ENCODE measurements around the gene ESRRA. TPM values are rescaled to one million over a fixed set of nuclear protein-coding genes. Genes with fewer than 3 reads are reported as not detected.

ESRRA gene
- polyA plus RNA-seq = 10 to 100 TPM; 30.1 to 58.1 (median 49.6) TPM

DNA sequence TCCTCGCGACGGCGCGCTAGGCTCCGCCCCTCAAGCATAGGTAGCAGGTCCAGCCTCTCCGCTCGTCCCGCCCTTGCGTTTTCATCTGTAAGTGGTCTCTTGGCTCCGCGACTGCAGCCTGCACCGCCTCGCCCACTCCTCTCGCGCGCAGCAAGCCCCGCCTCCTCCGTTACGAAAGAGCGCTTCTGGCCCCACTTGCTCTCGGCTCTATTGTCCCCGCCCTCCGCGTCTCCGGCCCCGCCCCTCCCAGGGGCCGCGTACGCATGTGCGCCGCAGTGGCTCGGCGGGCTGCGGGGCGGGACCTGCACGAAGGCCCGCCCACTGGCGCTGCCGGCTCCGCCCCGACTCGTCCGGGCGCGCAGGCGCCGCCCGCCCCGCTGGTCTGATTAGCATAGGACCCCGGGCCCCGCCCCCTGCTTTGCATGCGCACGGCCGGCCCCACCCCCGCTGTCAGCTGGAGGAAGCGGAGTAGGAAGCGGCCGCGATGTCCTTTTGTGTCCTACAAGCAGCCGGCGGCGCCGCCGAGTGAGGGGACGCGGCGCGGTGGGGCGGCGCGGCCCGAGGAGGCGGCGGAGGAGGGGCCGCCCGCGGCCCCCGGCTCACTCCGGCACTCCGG, at the start of gene ESRRA:
Gene ESRRA, plus strand, starts transcription at position 450 of the 616 bp plus-strand sequence. CDS start 1,656 bp downstream, outside the sequence.
- peak within 1 kb of the TSS; percentile 59 for H3K27ac ChIP-seq (ENCODE audit: low read depth, low read length)
- 0 to 1% (median 0%) methylated on average over 52 to 81 of the region's 81 CpGs for WGBS, 3 donors

DNA sequence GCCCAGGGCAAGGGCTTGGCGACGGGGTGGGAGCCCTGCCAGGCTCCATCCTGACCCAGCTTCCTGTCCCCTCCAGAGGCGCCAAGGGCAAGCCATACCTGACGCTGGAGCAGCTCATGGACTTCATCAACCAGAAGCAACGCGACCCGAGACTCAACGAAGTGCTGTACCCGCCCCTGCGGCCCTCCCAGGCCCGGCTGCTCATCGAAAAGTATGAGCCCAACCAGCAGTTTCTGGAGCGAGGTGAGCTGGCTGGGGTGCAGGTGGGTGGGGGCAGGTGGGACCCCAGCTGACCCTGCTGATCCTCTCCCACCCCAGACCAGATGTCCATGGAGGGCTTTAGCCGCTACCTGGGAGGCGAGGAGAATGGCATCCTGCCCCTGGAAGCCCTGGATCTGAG, 49.0 kb upstream of the ESRRA start:
- 86 to 88% (median 86%) methylated on average over 15 of the region's 15 CpGs for WGBS, 3 donors
- no peak overlapping the region for H3K27ac ChIP-seq (ENCODE audit: low read depth, low read length)

DNA sequence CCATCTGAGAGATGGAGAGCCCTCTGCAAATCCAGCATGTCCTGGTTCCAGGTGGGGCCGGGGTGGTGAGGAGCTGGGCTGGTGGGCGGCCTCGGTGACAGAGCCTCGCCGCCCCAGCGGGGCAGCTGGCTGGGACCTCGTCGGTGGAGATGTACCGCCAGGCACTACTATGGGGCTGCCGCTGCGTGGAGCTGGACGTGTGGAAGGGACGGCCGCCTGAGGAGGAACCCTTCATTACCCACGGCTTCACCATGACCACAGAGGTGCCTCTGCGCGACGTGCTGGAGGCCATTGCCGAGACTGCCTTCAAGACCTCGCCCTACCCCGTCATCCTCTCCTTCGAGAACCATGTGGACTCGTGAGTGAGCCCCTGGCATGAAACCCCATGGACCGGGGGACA, 47.0 kb upstream of the ESRRA start:
- 92 to 93% (median 93%) methylated on average over 21 to 24 of the region's 24 CpGs for WGBS, 3 donors
- H3K27ac ChIP-seq (ENCODE audit: low read depth, low read length) = no peak overlapping the region

DNA sequence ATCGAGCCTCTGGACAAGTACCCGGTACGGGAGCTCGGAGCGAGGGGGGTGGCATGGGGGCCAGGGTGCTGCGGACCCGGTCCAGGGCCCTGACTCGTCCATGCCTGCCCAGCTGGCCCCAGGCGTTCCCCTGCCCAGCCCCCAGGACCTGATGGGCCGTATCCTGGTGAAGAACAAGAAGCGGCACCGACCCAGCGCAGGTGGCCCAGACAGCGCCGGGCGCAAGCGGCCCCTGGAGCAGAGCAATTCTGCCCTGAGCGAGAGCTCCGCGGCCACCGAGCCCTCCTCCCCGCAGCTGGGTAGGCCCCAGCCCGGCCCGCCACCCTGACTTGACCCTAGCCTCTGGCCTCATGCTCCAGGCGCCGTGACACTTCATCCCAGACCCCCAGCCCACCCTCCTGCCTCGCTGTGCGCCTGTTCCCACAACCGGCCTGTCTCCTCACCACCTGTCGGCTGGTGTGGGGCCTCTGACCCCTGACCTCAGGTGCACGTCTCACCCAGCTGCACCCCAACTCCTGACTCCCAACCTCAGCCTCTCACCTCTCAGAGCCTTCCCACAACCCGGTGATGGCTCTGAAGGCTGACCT, 46.3 kb upstream of the ESRRA start:
- H3K27ac ChIP-seq (ENCODE audit: low read depth, low read length) = no peak overlapping the region
- 91 to 96% (median 92%) methylated on average over 16 to 32 of the region's 32 CpGs for WGBS, 3 donors

DNA sequence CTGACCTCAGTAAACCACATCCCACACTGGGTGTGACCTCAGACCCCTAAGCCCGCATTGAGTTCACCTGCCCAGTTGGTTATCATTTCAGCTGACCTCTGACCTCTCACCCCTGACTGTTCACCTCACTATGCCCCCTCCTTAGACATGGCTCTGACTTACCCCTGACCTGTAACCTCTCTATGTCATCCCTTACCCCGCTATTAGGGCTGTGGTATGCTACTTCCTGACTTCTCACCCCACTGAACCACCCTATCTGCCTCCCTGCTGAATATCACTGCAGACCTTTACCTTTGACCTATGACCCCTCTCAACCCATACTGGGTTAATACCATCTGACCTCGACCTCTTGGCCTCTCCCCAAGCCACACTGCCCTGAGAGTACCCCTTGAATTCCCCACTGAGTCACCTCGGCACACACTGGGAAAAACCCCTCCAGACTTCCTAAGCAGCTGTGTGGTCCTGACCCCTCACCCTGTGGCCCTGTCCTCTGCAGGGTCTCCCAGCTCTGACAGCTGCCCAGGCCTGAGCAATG, 45.7 kb upstream of the ESRRA start:
- WGBS, 3 donors = 83 to 85% (median 84%) methylated on average over 4 of the region's 4 CpGs
- H3K27ac ChIP-seq (ENCODE audit: low read depth, low read length) = no peak overlapping the region

DNA sequence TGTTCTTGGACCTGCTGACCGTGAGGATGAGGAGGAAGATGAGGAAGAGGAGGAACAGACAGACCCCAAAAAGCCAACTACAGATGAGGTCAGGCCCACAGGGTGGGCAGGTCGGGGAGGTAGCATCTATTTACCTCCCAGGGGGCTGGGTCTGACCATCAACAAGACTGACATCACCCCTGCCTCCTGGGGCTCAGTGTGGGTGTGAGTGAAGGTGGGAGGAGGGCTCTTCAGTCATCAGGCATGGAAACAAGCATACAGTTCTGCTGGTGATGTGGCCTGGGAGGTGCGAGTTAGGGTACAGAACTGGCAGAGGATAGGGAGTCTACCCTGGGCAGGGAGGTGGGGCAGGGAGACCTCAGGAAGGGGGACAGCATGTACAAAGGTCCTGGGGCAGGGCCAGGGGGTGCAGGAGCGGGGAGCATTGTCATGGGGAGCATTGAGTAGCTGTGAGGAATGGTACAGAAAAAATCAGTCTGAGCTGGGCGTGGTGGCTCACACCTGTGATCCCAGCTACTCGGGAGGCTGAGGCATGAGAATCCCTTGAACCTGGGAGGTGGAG, 45.1 kb upstream of the ESRRA start:
- 89 to 95% (median 92%) methylated on average over 6 of the region's 6 CpGs for WGBS, 3 donors
- H3K27ac ChIP-seq (ENCODE audit: low read depth, low read length) = no peak overlapping the region

DNA sequence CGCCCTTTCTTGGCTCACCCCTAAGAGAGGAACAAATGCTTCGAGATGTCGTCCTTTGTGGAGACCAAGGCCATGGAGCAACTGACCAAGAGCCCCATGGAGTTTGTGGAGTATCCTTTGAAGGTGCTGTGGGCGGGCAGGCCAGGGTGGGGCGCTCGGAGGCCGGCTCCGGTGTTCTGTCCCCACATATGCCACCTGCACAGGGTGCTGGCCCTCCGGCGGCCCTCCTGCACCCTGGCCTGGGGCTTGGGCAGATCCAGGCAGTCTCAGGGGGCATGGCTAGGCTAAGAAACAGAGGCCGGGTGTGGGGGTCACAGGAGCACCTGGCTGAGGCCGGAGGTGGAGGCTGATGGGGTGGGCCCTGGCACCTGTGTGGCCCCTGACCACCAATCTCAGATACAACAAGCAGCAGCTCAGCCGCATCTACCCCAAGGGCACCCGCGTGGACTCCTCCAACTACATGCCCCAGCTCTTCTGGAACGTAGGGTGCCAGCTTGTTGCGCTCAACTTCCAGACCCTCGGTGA, 43.7 kb upstream of the ESRRA start:
- WGBS, 3 donors = 90 to 93% (median 92%) methylated on average over 18 of the region's 18 CpGs
- H3K27ac ChIP-seq (ENCODE audit: low read depth, low read length) = no peak overlapping the region

DNA sequence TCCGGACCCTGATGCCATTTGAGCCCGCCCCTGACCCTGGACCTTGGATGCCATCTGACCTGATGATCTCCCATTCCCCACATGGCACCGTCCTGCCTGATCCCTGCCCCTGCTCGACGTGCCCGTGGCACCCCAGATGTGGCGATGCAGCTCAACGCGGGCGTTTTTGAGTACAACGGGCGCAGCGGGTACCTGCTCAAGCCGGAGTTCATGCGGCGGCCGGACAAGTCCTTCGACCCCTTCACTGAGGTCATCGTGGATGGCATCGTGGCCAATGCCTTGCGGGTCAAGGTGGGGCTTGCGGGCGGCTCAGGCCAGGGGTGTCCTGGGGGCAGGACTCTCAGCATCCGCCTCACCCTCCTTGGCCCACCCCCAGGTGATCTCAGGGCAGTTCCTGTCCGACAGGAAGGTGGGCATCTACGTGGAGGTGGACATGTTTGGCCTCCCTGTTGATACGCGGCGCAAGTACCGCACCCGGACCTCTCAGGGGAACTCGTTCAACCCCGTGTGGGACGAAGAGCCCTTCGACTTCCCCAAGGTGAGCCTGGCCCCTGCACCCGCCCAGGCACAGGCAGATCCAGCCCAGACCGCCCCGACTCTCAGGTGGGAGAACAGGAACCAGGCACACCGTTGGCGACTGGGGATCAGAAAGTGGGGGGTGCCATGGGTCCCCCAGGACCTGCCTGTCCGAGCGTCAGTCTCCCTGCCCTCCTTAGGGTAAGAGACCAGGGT, 42.9 kb upstream of the ESRRA start:
- 92 to 94% (median 94%) methylated on average over 40 to 42 of the region's 42 CpGs for WGBS, 3 donors
- H3K27ac ChIP-seq (ENCODE audit: low read depth, low read length) = no peak overlapping the region

DNA sequence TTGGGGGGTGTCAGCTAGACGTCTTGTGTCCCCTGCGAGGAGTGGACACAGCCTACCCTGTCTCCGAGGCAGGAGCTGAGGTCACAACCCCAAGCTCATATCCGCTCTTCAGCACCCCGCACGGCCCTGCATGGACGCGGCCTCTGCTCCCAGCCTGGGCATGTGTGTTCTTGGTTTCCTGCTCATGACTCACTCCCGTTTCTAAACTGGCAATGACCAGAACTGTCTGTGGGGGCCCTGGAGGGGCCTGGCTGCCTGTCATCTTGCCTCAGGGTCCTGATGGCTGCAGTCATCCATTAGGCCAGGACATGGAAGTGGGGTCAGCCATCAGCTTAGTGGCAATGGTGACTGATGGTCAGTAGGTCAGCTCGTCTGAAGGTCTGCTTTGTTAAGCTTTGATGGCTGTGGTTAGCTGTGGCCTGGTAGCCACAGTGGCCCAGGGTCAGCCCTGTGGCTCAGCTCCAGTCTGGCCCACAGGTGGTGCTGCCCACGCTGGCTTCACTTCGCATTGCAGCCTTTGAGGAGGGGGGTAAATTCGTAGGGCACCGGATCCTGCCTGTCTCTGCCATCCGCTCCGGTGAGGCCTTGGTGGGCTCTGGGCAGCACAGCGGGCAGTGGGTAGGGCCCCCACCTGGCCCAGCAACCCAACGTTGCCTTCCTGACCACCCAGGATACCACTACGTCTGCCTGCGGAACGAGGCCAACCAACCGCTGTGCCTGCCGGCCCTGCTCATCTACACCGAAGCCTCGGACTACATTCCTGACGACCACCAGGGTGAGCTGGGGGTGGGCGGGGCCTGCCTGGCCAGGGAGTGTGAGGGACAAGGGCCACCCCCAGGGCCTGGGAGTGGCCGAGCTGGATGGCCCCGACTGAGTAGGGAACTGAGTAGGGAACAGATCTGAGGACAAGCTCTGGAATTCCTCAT, 42.0 kb upstream of the ESRRA start:
- no peak overlapping the region for H3K27ac ChIP-seq (ENCODE audit: low read depth, low read length)
- WGBS, 3 donors = 84 to 90% (median 86%) methylated on average over 29 of the region's 29 CpGs

DNA sequence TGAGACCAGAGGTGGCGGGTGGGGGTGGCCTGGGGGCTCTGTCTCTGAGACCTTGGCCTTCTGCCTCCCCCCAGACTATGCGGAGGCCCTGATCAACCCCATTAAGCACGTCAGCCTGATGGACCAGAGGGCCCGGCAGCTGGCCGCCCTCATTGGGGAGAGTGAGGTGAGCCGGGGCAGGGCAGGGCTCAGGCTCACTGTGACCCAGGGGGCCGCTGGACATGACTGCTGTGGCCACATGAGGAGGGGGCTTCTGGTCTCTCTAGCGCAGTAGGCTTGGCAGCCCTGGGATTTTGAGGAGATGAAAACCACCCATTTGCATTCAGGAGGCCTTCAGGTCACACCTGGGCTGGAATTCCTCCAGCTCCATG, 41.4 kb upstream of the ESRRA start:
- 92 to 98% (median 95%) methylated on average over 8 of the region's 8 CpGs for WGBS, 3 donors
- no peak overlapping the region for H3K27ac ChIP-seq (ENCODE audit: low read depth, low read length)

DNA sequence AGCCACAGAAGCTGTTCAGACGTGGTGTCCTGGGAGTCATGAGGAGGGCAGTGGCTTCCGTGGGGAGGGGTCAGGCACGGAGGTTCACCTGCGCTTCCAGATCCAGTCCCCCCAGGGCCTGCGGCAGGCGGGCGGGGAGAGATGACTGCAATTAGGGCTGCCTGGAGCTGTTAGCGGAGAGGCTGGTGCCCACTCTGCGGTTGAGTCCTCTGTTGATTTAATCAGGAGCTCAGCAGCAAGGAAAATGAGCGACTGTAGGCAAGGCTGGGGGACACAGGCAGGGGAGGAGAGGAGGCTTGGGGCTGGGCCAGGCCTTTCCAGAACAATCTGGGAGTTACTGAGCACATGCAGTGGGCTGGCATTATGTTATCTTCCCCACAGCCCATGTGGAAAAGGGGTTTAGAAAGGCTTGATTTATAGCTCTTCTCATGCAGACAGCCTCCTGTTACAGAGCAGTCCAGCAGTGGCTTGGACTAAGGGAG, 40.9 kb upstream of the ESRRA start:
- 87 to 91% (median 87%) methylated on average over 10 of the region's 10 CpGs for WGBS, 3 donors
- no peak overlapping the region for H3K27ac ChIP-seq (ENCODE audit: low read depth, low read length)

DNA sequence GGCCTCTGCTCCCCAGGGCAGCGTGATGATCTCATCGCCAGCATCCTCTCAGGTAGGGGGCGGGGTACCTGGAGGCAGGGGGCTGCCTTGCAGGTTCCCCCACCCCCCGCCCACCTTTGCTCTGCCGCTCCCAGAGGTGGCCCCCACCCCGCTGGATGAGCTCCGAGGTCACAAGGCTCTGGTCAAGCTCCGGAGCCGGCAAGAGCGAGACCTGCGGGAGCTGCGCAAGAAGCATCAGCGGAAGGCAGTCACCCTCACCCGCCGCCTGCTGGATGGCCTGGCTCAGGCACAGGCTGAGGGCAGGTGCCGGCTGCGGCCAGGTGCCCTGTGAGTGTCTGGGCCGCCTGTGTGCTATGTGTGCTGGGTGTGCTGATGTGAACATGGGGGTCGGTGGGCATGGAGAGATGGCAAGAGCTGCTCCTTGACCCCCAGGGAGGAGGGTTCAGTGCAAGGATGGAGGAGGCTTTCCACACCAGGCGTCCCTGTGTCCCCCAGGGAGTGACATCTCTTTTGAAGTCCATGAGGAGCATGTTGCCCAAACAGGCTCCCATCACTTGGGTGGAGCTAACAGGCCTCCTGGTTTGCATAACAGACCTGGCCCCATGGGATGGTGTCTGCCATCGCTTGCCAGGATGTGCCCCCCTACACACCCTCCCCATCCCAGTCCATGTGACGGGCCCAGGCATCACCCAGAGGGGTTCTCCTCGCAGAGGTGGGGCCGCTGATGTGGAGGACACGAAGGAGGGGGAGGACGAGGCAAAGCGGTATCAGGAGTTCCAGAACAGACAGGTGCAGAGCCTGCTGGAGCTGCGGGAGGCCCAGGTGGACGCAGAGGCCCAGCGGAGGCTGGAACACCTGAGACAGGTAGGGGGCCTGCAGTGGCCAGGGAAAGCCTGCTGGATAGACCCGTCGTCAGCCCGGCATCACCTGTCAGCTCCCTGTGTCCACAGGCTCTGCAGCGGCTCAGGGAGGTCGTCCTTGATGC, 39.9 kb upstream of the ESRRA start:
- no peak overlapping the region for H3K27ac ChIP-seq (ENCODE audit: low read depth, low read length)
- 91 to 94% (median 92%) methylated on average over 33 to 35 of the region's 35 CpGs for WGBS, 3 donors

DNA sequence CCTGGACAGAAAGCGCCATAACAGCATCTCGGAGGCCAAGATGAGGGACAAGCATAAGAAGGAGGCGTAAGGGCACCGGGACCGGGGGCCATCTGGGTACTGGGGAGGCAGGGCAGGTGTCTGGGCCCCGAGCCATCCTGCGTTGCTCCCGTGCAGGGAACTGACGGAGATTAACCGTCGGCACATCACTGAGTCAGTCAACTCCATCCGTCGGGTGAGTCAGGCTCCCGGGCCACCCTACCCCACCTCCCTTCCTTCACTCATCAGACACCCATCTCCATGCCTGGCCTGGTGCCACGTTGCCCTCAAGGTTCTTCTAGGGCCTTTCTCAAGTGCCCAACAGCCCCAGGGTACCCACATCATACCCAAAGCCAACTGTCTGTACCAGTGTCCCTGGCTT, 39.0 kb upstream of the ESRRA start:
- no peak overlapping the region for H3K27ac ChIP-seq (ENCODE audit: low read depth, low read length)
- WGBS, 3 donors = 87 to 94% (median 92%) methylated on average over 15 of the region's 15 CpGs

DNA sequence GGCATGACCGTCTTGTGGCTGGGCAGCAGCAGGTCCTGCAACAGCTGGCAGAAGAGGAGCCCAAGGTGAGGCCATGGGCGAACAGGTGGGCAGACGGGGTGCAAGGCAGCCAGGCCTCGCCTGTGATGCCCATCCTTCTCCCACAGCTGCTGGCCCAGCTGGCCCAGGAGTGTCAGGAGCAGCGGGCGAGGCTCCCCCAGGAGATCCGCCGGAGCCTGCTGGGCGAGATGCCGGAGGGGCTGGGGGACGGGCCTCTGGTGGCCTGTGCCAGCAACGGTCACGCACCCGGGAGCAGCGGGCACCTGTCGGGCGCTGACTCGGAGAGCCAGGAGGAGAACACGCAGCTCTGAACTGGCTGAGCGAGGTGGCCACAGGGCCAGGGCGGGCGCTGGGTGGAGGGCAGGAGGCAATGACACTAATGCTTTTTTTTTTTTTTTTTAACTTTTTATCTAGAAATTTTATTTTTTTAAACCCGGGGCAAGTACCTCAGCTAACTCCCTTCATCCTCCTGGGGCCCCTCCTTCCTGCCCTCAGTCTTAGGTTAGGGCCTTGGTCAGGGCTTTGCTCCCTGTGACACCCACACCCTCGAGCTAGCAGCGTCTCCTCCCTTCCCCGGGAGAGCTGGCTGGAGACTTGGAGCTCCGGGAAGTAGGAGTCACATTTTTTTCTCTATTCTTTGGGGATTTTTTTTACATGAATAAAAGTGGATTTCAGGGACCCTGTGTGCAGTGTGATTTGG, 37.9 kb upstream of the ESRRA start:
- WGBS, 3 donors = 73 to 90% (median 77%) methylated on average over 27 of the region's 27 CpGs
- no peak overlapping the region for H3K27ac ChIP-seq (ENCODE audit: low read depth, low read length)

DNA sequence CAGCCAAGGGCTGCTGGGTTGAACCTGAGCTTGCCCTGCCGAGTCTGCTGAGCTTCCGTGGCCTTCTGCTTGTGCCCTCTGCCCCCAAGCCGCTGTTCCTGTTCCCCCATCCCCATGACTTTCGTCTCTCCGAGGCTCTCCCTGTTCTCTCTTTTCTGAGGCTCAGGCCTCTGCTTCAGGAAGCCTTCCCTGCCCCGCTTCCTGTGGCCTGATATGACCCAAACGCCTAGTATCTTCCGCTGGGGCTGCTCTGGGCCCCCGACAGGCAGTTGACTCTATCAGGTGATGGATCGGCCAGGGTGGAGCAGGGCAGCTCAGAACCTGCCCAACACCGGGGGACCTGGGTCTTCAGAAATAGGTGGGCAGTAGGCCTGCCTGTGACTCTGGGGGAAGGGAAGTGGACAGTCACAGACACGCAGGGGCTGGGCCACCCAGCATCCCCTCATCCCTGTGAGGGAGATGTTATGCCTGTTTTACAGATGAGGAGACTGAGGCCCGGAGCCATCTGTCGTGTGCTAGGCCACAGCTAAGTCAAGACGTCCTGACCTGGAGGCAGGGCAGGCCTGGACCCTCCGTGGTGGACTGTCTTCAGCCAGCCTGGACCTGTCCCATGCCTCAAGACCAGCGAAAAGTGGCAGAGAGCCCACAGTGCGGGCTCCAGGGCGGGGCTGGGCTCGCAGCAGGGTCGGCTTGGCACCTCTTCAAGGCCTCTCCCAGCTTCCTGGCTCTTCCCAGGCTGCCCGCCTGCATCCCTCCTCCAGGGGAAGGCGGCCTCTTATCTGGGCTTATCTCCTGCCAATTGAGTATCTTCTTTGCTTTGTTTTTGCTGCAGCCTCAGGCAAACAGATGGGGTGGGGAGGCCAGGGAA, 37.1 kb upstream of the ESRRA start:
- H3K27ac ChIP-seq (ENCODE audit: low read depth, low read length) = no peak overlapping the region
- WGBS, 3 donors = 20 to 44% (median 26%) methylated on average over 23 of the region's 23 CpGs
